SK-N-MC (cell line): ENCODE measurements around the gene BAZ2A.

ENCODE experiments used
- DNase-seq: peaks from one replicate; pipeline ENCODE4 v3.0.0-alpha.2; 2011; ENCODE audit warnings: low read depth, low spot score
- H3K27ac ChIP-seq: fragments of 200-600 bp; sonication (generic); 2 replicates; pipeline ENCODE4 v1.5.1; 2016; ENCODE audit warnings: mixed run types
- H3K36me3 ChIP-seq: fragments of 200-600 bp; sonication (generic); 2 replicates; pipeline ENCODE4 v1.6.1; 2017; ENCODE audit warnings: antibody characterized with exemption, low read length, mixed read lengths; ENCODE audit not compliant: insufficient read depth
- H3K4me3 ChIP-seq: fragments of 200-600 bp; sonication (generic); 2 replicates; pipeline ENCODE4 v1.5.1; 2016
- H3K9ac ChIP-seq: fragments of 200-600 bp; sonication (generic); 2 replicates; pipeline ENCODE4 v1.8.0; 2017; ENCODE audit warnings: mixed run types, mixed read lengths; ENCODE audit not compliant: insufficient read length
- H3K9me3 ChIP-seq: fragments of 200-600 bp; sonication (generic); 2 replicates; pipeline ENCODE4 v1.6.1; 2017; ENCODE audit warnings: low read depth, mild to moderate bottlenecking, antibody characterized with exemption, low read length, moderate library complexity, mixed read lengths
- EZH2 ChIP-seq: fragments of 200-600 bp; sonication (generic); IDR thresholded peaks from one replicate; pipeline ENCODE4 v1.6.1; 2017; ENCODE audit warnings: antibody characterized with exemption
- FOXP2 ChIP-seq: optimal IDR thresholded peaks from 2 replicates; pipeline ENCODE3; 2011; ENCODE audit warnings: mild to moderate bottlenecking, moderate library complexity; ENCODE audit not compliant: insufficient read depth; ENCODE audit errors: extremely low read length, control extremely low read depth
- POLR2AphosphoS5 ChIP-seq: IDR thresholded peaks from 2 replicates; pipeline ENCODE4 v1.6.1; 2012; ENCODE audit warnings: mild to moderate bottlenecking, low read depth, low read length, borderline replicate concordance

BAZ2A gene

GRCh38 chr12:56616244-56616643 lies 13.9 kb downstream of the BAZ2A start:
- Histone ChIP-seq H3K36me3 (peaks cover 84% of the 10 kb centered on the region), H3K27ac (no peak overlapping the region), H3K4me3 (no peak overlapping the region), H3K9me3 (no peaks in the 10 kb centered on the region), H3K9ac (no peak overlapping the region)
- TF ChIP-seq EZH2 (no peak), FOXP2 (no peak), POLR2AphosphoS5 (no peak)
- DNase-seq: no peak

- TF ChIP-seq POLR2AphosphoS5 (no peak), EZH2 (no peak), FOXP2 (no peak)
- no peaks in the 10 kb centered on the region for H3K9me3 ChIP-seq
- no peak for DNase-seq
- H3K27ac ChIP-seq: no peak overlapping the region
- no peak overlapping the region for H3K9ac ChIP-seq
- peaks cover 86% of the 10 kb centered on the region for H3K36me3 ChIP-seq
- H3K4me3 ChIP-seq: no peak overlapping the region
Measured at GRCh38 chr12:56614627-56615026, 15.5 kb downstream of the BAZ2A start.

DNA sequence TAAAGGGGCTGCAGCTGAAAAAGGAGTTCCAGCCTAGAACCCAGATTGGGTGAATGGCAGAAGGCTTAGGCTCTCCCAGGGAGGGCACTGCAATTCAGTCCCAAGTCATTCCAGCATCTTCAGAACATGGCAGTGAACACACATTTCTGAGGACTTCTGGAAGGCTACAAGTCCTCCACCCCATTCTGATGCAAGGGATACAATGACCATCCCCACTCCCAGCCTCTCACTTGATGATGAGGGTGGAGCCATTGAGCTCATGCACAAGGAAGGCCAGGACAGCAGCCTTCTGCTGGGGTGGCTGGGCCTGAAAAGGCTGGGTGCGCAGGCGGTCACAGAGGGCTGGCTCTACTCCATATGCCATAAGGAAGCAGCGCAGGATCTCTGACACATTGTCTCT lies 25.8 kb downstream of the BAZ2A start:
- peaks cover 86% of the 10 kb centered on the region for H3K36me3 ChIP-seq
- no peak overlapping the region for H3K27ac ChIP-seq
- no peak for DNase-seq
- H3K9ac ChIP-seq: no peak overlapping the region
- H3K9me3 ChIP-seq: no peaks in the 10 kb centered on the region
- H3K4me3 ChIP-seq: no peak overlapping the region
- no peak for TF ChIP-seq POLR2AphosphoS5
- TF ChIP-seq EZH2: no peak
- TF ChIP-seq FOXP2: no peak

- H3K9me3 ChIP-seq: no peaks in the 10 kb centered on the region
- H3K9ac ChIP-seq: no peak overlapping the region
- H3K4me3 ChIP-seq: no peak overlapping the region
Measured at GRCh38 chr12:56602239-56602638, 27.9 kb downstream of the BAZ2A start.

GRCh38 chr12:56601503-56601902 lies 28.6 kb downstream of the BAZ2A start:
- H3K36me3 ChIP-seq: peaks cover 97% of the 10 kb centered on the region
- H3K4me3 ChIP-seq: no peak overlapping the region
- H3K9me3 ChIP-seq: no peaks in the 10 kb centered on the region
- DNase-seq: no peak
- no peak for TF ChIP-seq FOXP2
- no peak for TF ChIP-seq POLR2AphosphoS5
- TF ChIP-seq EZH2: no peak
- H3K27ac ChIP-seq: no peak overlapping the region
- H3K9ac ChIP-seq: no peak overlapping the region

More at GRCh38 chr12:56602239-56602638, 27.9 kb downstream of the BAZ2A start:
- no peak for DNase-seq
- peaks cover 97% of the 10 kb centered on the region for H3K36me3 ChIP-seq
- TF ChIP-seq POLR2AphosphoS5: no peak
- TF ChIP-seq FOXP2: no peak
- TF ChIP-seq EZH2: no peak
- H3K27ac ChIP-seq: no peak overlapping the region

DNA sequence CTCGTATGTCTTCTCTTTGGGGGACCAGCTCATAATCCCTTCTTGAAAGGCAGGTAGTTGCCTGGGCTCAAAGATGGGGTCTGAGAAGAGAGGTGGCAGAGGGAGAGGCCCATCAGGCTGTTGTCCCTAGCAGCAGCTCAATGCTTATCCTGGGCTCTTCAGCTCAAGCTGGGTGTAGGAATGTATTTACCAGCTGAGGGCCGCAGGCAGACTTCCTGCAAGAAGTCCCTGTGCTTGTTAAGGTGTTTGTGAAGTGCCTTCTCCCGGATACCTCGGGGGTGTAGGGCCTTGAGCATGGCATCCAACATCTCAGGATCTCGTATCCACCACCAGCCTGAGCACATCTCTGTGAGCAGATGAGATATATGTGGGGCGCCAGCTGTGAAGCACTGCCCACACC lies 29.4 kb downstream of the BAZ2A start:
- Histone ChIP-seq H3K4me3 (no peak overlapping the region), H3K9ac (no peak overlapping the region), H3K9me3 (no peaks in the 10 kb centered on the region), H3K36me3 (peaks cover 90% of the 10 kb centered on the region), H3K27ac (no peak overlapping the region)
- DNase-seq: no peak
- no peak for TF ChIP-seq POLR2AphosphoS5
- TF ChIP-seq FOXP2: no peak

GRCh38 chr12:56599797-56600196 lies 30.3 kb downstream of the BAZ2A start:
- Histone ChIP-seq H3K36me3 (peaks cover 82% of the 10 kb centered on the region), H3K9me3 (no peaks in the 10 kb centered on the region), H3K27ac (no peak overlapping the region), H3K9ac (no peak overlapping the region), H3K4me3 (no peak overlapping the region)
- no peak for DNase-seq
- TF ChIP-seq EZH2 (no peak), FOXP2 (no peak), POLR2AphosphoS5 (no peak)

DNA sequence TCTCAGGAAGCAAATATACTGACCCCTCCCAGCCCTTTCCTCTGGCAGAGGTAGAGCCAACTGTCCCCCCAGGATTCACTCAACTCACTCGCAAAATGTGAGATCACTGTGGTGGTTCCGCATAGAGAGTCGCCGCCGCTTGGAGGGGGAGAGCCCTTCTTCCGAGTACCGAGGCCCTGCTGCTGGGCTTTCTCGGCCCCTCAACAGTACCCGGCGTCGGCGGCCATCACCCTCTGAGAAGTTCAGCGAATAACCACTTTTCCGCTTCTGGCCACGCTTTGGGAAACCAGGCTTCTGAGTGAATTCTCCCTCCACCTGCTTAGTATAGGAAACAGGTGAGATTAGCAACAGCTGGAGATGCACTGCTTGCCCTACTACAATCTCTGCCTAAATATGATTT lies 31.1 kb downstream of the BAZ2A start:
- Histone ChIP-seq H3K9me3 (no peaks in the 10 kb centered on the region), H3K27ac (no peak overlapping the region), H3K9ac (no peak overlapping the region), H3K36me3 (peaks cover 74% of the 10 kb centered on the region), H3K4me3 (no peak overlapping the region)
- DNase-seq: no peak
- TF ChIP-seq FOXP2 (no peak), POLR2AphosphoS5 (no peak), EZH2 (no peak)

DNA sequence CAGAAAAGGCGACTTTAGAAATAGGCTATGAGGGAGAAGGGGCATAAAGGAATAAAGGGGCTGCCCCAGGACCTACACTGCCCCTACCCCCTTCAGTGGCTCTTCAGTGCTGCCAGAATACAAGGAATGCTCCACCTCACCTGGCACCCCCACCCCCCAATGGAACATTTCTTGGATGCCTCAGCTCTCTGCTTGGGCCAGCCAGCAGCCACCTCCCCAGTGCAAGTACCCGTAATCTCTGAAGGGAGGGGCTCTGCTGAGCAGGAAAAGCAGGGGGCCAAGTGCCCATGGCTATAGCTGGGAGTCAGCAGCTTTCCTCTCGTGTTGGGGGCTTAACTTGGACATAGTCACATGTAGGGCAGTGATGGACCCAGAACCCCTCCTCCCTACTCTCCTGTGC lies 33.3 kb downstream of the BAZ2A start:
- Histone ChIP-seq H3K27ac (no peak overlapping the region), H3K9ac (no peak overlapping the region), H3K36me3 (peaks cover 52% of the 10 kb centered on the region), H3K9me3 (no peaks in the 10 kb centered on the region), H3K4me3 (no peak overlapping the region)
- no peak for DNase-seq
- TF ChIP-seq FOXP2 (no peak), EZH2 (no peak), POLR2AphosphoS5 (no peak)
